ENCODE measurements around the gene NME4.

NME4 gene

DNA sequence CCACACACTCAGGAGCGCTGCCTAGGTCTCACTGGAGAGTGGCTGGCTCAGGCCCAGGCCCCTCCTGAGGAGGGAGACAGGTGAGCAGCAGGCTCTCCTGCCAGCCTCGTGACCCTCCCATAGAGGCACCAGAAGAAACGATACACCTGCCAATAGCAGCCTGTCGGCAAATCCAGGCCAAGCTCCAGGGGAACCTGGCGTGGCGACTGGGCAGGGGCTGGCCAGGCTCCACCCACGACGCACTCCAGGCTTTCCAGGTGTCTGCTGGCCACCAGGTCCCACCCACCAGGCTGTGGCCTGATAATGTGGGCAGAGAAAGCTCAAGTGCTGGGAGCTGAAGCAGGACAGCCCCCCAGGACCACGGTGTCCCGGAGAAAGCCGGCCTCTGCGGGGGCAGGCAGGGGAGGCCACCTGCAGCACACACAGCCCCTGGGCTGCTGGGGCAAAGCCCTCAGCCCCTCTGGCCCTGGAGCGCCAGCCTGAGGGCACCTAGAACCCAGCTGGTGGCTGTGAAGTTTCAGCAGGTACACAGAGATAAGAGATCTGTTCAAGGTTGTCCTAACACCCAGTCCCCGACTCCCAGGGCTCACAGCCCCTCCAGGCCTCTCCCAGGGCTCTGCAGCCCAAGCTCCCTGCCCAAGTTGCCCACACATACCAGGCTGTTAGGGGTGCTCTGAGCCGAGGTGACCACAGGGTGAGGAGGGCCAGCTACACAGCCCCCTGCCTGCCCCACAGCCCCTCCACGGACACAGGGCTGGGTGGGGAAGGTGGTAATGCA lies 17.6 kb upstream of the NME4 start:
- no peak overlapping the region for H3K4me3 ChIP-seq (ENCODE audit: low read depth, low read length)
- TF ChIP-seq, protein P1, sequence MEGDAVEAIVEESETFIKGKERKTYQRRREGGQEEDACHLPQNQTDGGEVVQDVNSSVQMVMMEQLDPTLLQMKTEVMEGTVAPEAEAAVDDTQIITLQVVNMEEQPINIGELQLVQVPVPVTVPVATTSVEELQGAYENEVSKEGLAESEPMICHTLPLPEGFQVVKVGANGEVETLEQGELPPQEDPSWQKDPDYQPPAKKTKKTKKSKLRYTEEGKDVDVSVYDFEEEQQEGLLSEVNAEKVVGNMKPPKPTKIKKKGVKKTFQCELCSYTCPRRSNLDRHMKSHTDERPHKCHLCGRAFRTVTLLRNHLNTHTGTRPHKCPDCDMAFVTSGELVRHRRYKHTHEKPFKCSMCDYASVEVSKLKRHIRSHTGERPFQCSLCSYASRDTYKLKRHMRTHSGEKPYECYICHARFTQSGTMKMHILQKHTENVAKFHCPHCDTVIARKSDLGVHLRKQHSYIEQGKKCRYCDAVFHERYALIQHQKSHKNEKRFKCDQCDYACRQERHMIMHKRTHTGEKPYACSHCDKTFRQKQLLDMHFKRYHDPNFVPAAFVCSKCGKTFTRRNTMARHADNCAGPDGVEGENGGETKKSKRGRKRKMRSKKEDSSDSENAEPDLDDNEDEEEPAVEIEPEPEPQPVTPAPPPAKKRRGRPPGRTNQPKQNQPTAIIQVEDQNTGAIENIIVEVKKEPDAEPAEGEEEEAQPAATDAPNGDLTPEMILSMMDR (IDR thresholded peaks at IDR 0.05; ENCODE audit: low read depth, low read length): no peak

DNA sequence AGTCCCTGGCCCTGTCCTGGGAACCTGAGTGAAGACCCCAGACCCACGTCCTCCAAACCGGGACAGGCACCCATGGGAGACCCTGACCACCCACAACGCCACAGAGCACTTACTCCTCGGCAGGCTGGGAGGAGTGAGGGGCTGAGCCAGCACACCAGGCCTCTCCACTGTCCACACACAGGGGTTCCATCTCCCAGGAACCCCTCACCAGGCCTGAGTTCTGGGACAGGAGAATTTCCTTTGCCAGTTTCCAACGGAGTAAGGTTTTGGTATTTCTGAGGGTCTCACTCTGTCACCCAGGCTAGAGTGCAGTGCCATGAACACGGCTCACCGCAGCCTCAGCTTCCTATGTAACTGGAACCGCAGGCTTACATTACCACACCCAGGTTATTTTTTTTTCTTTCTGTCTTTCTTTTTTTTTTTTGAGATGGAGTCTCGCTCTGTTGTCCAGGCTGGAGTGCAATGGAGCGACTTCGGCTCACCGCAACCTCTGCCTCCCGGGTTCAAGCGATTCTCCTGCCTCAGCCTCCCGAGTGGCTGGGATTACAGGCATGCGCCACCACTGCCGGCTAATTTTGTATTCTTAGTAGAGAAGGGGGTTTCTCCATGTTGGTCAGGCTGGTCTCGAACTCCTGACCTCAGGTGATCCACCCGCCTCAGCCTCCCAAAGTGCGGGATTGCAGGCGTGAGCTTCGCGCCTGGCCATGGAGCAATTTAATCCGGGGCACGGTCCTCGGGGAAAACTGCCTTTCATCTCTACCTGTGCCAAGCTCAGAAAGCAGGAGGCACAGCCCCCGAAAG lies 16.8 kb upstream of the NME4 start:
- TF ChIP-seq, protein P1 (IDR thresholded peaks at IDR 0.05; ENCODE audit: low read depth, low read length): no peak
- peak overlapping the region; percentile 81 for H3K4me3 ChIP-seq (ENCODE audit: low read depth, low read length)

- peak overlapping the region; percentile 81 for H3K4me3 ChIP-seq (ENCODE audit: low read depth, low read length)
- TF ChIP-seq, protein P1 (IDR thresholded peaks at IDR 0.05; ENCODE audit: low read depth, low read length): no peak
Measured at GRCh38 chr16:380762-381011, 16.3 kb upstream of the NME4 start.

GRCh38 chr16:381012-381788 lies 15.8 kb upstream of the NME4 start:
- peak overlapping the region; percentile 81 for H3K4me3 ChIP-seq (ENCODE audit: low read depth, low read length)
- TF ChIP-seq, protein P1 (IDR thresholded peaks at IDR 0.05; ENCODE audit: low read depth, low read length): no peak

- peak within 1 kb of the TSS; percentile 81 for H3K4me3 ChIP-seq (ENCODE audit: low read depth, low read length)
- TF ChIP-seq, protein P1 (IDR thresholded peaks at IDR 0.05; ENCODE audit: low read depth, low read length): no peak
Measured at GRCh38 chr16:381789-382717, 14.9 kb upstream of the NME4 start, which contains the start of gene PGAP6. Gene PGAP6, minus strand, starts transcription at chr16:381978. Its CDS starts 157 bp downstream, at chr16:381821.

- TF ChIP-seq, protein P1 (IDR thresholded peaks at IDR 0.05; ENCODE audit: low read depth, low read length): no peak
- no peak overlapping the region for H3K4me3 ChIP-seq (ENCODE audit: low read depth, low read length)
Measured at GRCh38 chr16:383326-384051, 13.5 kb upstream of the NME4 start.

Measured in WI38 (cell line).